NB4 (cell line): ENCODE measurements around the gene SLC46A1.

Experiments used
- POLR2A ChIP-seq: IDR thresholded peaks from 2 replicates; pipeline ENCODE4 v1.6.1; 2011; ENCODE audit warnings: mild to moderate bottlenecking; ENCODE audit not compliant: insufficient read length; ENCODE audit errors: extremely low read depth
- TF ChIP-seq, protein P1 (sequence below): IDR thresholded peaks from one replicate; pipeline ENCODE4 v1.5.1; 2012; ENCODE audit warnings: low read depth, low read length
- TF ChIP-seq, protein P2 (sequence below): IDR thresholded peaks from 2 replicates; pipeline ENCODE4 v1.6.1; 2011; ENCODE audit warnings: low read depth, low read length

DNA sequence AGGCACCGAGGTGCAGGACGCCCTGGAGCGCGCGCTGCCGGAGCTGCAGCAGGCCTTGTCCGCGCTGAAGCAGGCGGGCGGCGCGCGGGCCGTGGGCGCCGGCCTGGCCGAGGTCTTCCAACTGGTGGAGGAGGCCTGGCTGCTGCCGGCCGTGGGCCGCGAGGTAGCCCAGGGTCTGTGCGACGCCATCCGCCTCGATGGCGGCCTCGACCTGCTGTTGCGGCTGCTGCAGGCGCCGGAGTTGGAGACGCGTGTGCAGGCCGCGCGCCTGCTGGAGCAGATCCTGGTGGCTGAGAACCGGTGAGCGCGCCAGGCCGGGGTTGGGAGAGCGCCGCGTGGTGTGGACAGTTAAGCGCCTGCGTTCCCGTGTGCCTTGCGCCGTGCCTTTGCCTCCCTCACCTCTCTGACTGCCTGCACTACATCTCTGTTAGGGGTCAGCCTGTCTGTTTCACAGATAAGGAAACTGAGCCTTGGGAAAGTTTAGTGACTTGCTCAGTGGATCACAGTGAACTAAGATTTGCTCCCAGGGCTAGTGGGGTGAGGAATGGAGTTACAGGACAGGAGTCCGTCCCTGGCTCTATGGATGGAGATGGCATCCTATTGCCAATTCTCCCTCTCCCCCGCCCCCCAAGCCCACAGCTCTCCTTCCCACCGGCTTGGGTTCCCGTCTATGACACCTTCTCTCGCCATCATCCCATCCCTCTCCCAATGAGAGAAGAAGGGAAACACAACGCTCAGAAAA lies 33.6 kb downstream of the SLC46A1 start:
- TF ChIP-seq, protein P1, sequence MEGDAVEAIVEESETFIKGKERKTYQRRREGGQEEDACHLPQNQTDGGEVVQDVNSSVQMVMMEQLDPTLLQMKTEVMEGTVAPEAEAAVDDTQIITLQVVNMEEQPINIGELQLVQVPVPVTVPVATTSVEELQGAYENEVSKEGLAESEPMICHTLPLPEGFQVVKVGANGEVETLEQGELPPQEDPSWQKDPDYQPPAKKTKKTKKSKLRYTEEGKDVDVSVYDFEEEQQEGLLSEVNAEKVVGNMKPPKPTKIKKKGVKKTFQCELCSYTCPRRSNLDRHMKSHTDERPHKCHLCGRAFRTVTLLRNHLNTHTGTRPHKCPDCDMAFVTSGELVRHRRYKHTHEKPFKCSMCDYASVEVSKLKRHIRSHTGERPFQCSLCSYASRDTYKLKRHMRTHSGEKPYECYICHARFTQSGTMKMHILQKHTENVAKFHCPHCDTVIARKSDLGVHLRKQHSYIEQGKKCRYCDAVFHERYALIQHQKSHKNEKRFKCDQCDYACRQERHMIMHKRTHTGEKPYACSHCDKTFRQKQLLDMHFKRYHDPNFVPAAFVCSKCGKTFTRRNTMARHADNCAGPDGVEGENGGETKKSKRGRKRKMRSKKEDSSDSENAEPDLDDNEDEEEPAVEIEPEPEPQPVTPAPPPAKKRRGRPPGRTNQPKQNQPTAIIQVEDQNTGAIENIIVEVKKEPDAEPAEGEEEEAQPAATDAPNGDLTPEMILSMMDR = no peak
- TF ChIP-seq POLR2A = no peak
- TF ChIP-seq, protein P2, sequence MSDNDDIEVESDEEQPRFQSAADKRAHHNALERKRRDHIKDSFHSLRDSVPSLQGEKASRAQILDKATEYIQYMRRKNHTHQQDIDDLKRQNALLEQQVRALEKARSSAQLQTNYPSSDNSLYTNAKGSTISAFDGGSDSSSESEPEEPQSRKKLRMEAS = no peak
